Right atrium auricular region (tissue), 2 donors: ENCODE results near the gene CCDC178. TPM values are rescaled to one million over a fixed set of nuclear protein-coding genes. Genes with fewer than 3 reads are reported as not detected.
"Not testable (repeated sequence)": the region's sequence is repeated elsewhere in the genome, so short reads cannot be mapped to it uniquely, and the experiment has no call there.

ENCODE experiments used
- DNase-seq: peaks from one replicate; pipeline ENCODE4 v3.0.0-alpha.2; 2019; ENCODE audit warnings: low spot score
- H3K27ac ChIP-seq, 2 donors: fragments of 200-600 bp; sonication (generic); 1 replicate in 1 of 2; 2 replicates in 1 of 2; pipeline ENCODE4 v1.5.1; 2016 to 2019
- H3K27me3 ChIP-seq, 2 donors: fragments of 200-600 bp; sonication (generic); one replicate each; pipeline versions ENCODE4 v1.5.1 to v1.6.0; 2017 to 2019
- H3K36me3 ChIP-seq: fragments of 200-600 bp; sonication (generic); one replicate; pipeline ENCODE4 v1.5.1; 2016
- H3K4me1 ChIP-seq, 2 donors: fragments of 200-600 bp; sonication (generic); one replicate each; pipeline versions ENCODE4 v1.5.1 to v1.6.0; 2017 to 2019
- H3K4me3 ChIP-seq, 2 donors: fragments of 200-600 bp; sonication (generic); 1 replicate in 1 of 2; 2 replicates in 1 of 2; pipeline ENCODE4 v1.5.1; 2017 to 2019; ENCODE audit warnings: mild to moderate bottlenecking in 1 of 2, moderate library complexity in 1 of 2
- H3K9me3 ChIP-seq, 2 donors: fragments of 200-600 bp; sonication (generic); one replicate each; pipeline ENCODE4 v1.5.1; 2019
- total RNA-seq, 2 donors: library from RNA; depleted of rRNA; stranded (reverse); fragments of >200 nt; gene quantifications; one replicate each; pipeline ENCODE4 v1.1.0, GENCODE V29; 2016
- TF ChIP-seq, protein P1 (sequence below), 2 donors: fragments of 200-600 bp; sonication (generic); IDR thresholded peaks; one replicate each; pipeline ENCODE4 v1.5.1; 2019; ENCODE audit warnings: antibody characterized with exemption in 2 of 2

The CCDC178 gene
- total RNA-seq, 2 donors from 2014 or later: not detected

DNA sequence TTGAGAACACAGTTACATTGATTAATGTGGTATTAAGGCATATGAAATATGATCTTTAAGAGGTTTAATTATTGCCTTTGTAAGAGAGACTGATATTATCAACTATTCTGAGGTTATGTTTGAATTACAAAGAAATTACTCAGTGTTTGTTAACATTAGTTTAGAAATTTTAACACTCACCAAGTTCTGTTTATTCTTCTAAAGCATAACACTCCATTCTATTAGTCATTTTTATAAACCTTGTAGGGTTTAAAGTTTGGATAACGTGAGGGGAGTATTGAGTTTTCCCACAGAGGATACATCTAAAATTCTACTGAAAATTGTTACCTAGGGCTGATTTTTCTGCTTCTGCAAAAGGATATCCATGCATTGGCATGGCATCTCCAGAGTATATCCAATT lies 7.7 kb downstream of the CCDC178 start:
- no peak overlapping the region for H3K27ac ChIP-seq
- no peaks in the 10 kb centered on the region for H3K9me3 ChIP-seq
- H3K27me3 ChIP-seq: no peaks in the 10 kb centered on the region
- DNase-seq: no peak
- H3K4me3 ChIP-seq: no peak overlapping the region
- H3K36me3 ChIP-seq: no peaks in the 10 kb centered on the region
- H3K4me1 ChIP-seq: no peaks in the 10 kb centered on the region
- TF ChIP-seq, protein P1, sequence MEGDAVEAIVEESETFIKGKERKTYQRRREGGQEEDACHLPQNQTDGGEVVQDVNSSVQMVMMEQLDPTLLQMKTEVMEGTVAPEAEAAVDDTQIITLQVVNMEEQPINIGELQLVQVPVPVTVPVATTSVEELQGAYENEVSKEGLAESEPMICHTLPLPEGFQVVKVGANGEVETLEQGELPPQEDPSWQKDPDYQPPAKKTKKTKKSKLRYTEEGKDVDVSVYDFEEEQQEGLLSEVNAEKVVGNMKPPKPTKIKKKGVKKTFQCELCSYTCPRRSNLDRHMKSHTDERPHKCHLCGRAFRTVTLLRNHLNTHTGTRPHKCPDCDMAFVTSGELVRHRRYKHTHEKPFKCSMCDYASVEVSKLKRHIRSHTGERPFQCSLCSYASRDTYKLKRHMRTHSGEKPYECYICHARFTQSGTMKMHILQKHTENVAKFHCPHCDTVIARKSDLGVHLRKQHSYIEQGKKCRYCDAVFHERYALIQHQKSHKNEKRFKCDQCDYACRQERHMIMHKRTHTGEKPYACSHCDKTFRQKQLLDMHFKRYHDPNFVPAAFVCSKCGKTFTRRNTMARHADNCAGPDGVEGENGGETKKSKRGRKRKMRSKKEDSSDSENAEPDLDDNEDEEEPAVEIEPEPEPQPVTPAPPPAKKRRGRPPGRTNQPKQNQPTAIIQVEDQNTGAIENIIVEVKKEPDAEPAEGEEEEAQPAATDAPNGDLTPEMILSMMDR (IDR thresholded peaks at IDR 0.05): no peak

- Histone ChIP-seq H3K4me3 (no peak overlapping the region), H3K36me3 (no peaks in the 10 kb centered on the region), H3K27ac (no peak overlapping the region), H3K9me3 (no peaks in the 10 kb centered on the region), H3K4me1 (no peaks in the 10 kb centered on the region), H3K27me3 (no peaks in the 10 kb centered on the region)
- TF ChIP-seq, protein P1 (IDR thresholded peaks at IDR 0.05): no peak
- no peak for DNase-seq
These were observed 13.0 kb downstream of the CCDC178 start for GRCh38 chr18:33427549-33427948.

- Histone ChIP-seq H3K27ac (no peak overlapping the region), H3K36me3 (no peaks in the 10 kb centered on the region), H3K4me3 (no peak overlapping the region), H3K9me3 (no peaks in the 10 kb centered on the region), H3K4me1 (no peaks in the 10 kb centered on the region), H3K27me3 (no peaks in the 10 kb centered on the region)
- TF ChIP-seq, protein P1 (IDR thresholded peaks at IDR 0.05): no peak
- DNase-seq: no peak
These were observed 16.1 kb downstream of the CCDC178 start for GRCh38 chr18:33424266-33424946.

DNA sequence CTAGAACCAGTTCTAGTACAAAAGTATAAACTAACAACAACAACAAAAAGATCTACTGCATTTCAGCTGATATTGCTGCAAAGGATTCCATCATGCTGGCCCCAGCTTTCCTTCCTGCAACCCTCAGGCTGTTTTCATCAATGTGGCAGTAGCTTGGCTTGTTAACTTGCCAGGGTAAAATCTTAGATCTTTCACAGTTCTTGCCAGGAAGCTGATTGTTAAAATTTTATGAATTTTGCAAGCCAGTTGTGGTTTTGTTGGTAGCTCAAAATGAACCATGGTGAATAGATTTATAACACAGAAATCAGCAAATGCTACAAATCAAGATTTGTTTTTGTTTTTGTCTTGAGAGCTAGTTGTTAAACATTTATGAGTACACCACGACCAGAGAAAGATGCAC lies 19.3 kb downstream of the CCDC178 start:
- Histone ChIP-seq H3K9me3 (peaks cover 0 to 9% of the 10 kb centered on the region in 2 donors), H3K27me3 (no peaks in the 10 kb centered on the region), H3K27ac (no peak overlapping the region), H3K4me1 (no peaks in the 10 kb centered on the region), H3K4me3 (no peak overlapping the region), H3K36me3 (no peaks in the 10 kb centered on the region)
- TF ChIP-seq, protein P1 (IDR thresholded peaks at IDR 0.05): no peak
- no peak for DNase-seq

GRCh38 chr18:33404244-33404873 lies 36.2 kb downstream of the CCDC178 start:
- H3K4me3 ChIP-seq: no peak overlapping the region
- H3K27ac ChIP-seq: no peak overlapping the region
- TF ChIP-seq, protein P1 (IDR thresholded peaks at IDR 0.05): peak in 1 of 2 donors; percentile 52
- no peaks in the 10 kb centered on the region for H3K36me3 ChIP-seq
- no peaks in the 10 kb centered on the region for H3K4me1 ChIP-seq
- no peaks in the 10 kb centered on the region for H3K27me3 ChIP-seq
- H3K9me3 ChIP-seq: no peaks in the 10 kb centered on the region
- no peak for DNase-seq

DNA sequence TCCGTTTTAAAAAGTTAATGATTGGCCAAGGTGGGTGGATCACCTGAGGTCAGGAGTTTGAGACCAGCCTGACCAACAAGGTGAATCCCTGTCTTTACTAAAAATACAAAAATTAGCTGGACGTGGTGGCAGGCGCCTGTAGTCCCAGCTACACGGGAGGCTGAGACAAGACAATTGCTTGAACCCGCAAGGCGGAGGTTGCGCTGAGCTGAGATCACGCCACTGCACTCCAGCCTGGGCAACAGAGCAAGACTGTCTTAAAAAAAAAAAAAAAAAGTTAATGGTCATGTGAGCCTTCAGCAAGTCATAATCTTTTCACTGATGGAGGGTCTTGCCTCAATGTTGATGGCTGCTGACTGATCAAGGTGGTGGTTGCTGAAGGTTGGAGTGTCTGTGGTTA lies 41.6 kb downstream of the CCDC178 start:
- not testable (repeated sequence) for H3K27me3 ChIP-seq, H3K36me3 ChIP-seq, H3K4me3 ChIP-seq, DNase-seq, H3K27ac ChIP-seq, H3K9me3 ChIP-seq, H3K4me1 ChIP-seq
